DMS 273 (cell line): Measurements from ENCODE around the gene UBTF.

Experiments used
- DNase-seq: peaks from one replicate; lab custom pipeline; 2025; ENCODE audit not compliant: unreplicated experiment; lab: John Stamatoyannopoulos, UW

The UBTF gene

GRCh38 chr17:44197980-44198720, 21.3 kb downstream of the UBTF start:
- DNase-seq, result peak; percentile 35

GRCh38 chr17:44197107-44197506, 22.4 kb downstream of the UBTF start:
- no peak for DNase-seq

GRCh38 chr17:44193326-44194084, 26.0 kb downstream of the UBTF start:
- DNase-seq, result no peak

- no peak for DNase-seq
Measured at GRCh38 chr17:44192750-44193149, 26.7 kb downstream of the UBTF start.

- DNase-seq, result no peak
Measured at GRCh38 chr17:44191941-44192496, 27.5 kb downstream of the UBTF start.

- peak; percentile 35 for DNase-seq
Measured at GRCh38 chr17:44191369-44191768, 28.1 kb downstream of the UBTF start.

GRCh38 chr17:44190481-44190880, 29.0 kb downstream of the UBTF start:
- DNase-seq, result no peak

GRCh38 chr17:44188576-44189403, 30.7 kb downstream of the UBTF start:
- DNase-seq, result no peak

GRCh38 chr17:44187131-44187899, 32.2 kb downstream of the UBTF start:
- DNase-seq, result peak; percentile 37

GRCh38 chr17:44186307-44187130, 33.0 kb downstream of the UBTF start, which contains the start of gene TMUB2:
Gene TMUB2, plus strand, starts transcription at chr17:44186972. Its CDS starts 737 bp downstream, at chr17:44187709.
- peak; percentile 100 for DNase-seq

- no peak for DNase-seq
Measured at GRCh38 chr17:44184212-44184810, 35.2 kb downstream of the UBTF start.

GRCh38 chr17:44183024-44183423, 36.5 kb downstream of the UBTF start:
- DNase-seq, result no peak

- no peak for DNase-seq
Measured at GRCh38 chr17:44178133-44178532, 41.3 kb downstream of the UBTF start.

- DNase-seq, result no peak
Measured at GRCh38 chr17:44177640-44178039, 41.8 kb downstream of the UBTF start.

GRCh38 chr17:44176671-44177501, 42.6 kb downstream of the UBTF start:
- DNase-seq, result no peak

GRCh38 chr17:44176257-44176656, 43.2 kb downstream of the UBTF start:
- no peak for DNase-seq

GRCh38 chr17:44174427-44174826, 45.0 kb downstream of the UBTF start:
- DNase-seq, result no peak

- DNase-seq, result peak; percentile 36
Measured at GRCh38 chr17:44171931-44172455, 47.5 kb downstream of the UBTF start.
